Activated CD4-positive, alpha-beta T cell treated with anti-CD3 and anti-CD28 coated beads, Interleukin-2, amount 50 U/mL, for 48 hours (primary cell): ENCODE results near the gene HMGB1.
A peak's percentile ranks its signal among the peaks of the same experiment; 100 is the strongest.

Experiments used
- DNase-seq, 2 experiments: peaks; one replicate each; pipeline ENCODE4 v3.0.0-alpha.2; 2020

Gene HMGB1

DNA sequence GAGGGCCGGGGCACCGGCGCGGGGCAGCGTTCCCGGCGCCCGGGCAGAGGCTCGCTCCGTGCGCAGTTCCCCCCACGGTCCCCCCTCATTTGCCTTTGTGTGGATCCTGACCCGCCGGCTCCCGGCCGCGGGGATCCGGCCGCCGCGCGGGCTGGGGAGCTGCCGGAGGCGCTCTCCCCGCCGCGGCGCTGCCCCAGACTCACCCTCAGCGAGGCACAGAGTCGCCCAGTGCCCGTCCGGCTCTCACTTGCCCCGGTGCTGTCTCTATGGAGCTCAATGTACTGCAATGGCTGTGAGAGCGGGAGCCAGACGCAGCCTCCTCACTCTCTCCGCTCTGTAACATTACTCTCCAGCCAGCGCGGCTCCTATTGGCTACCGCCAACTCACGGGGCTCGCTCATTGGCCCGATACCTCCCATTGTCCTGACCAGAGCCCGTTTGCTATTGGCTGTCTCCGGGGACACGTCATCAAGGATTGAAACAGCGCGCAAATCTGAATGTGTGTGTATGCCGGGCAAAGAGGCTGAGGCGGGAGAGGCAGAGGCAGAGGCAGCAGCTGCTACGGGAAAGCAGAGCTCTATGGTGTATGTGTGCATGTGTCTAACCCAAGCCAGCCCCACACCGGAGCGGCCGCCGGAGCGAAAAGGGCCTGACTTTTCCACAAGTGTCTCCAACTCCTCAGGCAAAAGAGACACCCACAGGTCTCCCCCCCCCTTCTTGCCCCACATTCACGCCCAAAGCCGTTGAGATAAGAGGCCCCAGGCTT, at the start of gene HMGB1:
HMGB1 (minus strand) TSS at position 344 of the 765 bp plus-strand sequence. CDS start 2,256 bp downstream, outside the sequence.
- DNase-seq: peak; percentile 94 to 97

DNA sequence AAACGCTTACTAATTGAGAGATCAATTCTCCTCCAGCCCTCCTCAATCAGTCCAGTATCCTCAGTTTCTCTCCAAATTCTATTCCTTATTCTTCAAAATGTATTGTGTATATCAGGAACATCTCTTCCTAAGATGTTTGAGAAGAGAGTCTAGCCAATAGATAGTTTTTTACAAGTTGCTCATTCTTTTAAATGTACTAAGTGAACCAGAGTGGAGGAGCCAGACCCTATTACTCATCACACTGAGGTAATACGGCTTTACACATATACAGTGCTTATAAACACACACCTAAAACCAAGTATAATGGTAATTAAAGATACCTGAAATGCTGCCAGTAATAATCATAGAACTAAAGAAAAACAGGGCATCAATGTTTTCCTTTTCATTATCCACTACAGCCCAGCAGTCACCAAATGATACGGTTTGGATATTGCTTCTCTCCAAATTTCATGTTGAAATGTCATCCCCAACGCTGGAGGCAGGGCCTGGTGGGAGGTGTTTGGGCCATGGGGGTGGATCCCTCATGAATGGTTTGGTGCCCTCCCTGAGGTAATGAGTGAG, 45.2 kb upstream of the HMGB1 start:
- no peak for DNase-seq

DNA sequence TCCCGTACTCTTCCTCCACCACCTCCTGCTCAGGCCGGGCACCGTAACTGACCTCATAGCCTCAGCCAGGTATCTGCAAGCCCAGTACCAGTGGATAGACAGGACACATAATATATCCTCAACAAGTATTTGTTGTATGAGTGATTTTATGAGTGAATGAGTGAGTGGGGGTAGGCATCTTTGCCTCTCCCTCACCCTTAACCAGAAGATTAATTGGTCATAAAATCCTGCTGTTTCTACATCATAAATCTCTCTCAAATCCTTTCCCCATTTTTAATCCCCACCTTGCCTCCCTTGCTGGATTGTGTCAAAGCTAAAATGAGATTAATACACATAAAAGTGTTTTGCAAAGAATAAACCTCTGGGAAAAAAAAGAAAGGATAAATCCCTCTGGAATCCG, 44.4 kb upstream of the HMGB1 start:
- no peak for DNase-seq

DNA sequence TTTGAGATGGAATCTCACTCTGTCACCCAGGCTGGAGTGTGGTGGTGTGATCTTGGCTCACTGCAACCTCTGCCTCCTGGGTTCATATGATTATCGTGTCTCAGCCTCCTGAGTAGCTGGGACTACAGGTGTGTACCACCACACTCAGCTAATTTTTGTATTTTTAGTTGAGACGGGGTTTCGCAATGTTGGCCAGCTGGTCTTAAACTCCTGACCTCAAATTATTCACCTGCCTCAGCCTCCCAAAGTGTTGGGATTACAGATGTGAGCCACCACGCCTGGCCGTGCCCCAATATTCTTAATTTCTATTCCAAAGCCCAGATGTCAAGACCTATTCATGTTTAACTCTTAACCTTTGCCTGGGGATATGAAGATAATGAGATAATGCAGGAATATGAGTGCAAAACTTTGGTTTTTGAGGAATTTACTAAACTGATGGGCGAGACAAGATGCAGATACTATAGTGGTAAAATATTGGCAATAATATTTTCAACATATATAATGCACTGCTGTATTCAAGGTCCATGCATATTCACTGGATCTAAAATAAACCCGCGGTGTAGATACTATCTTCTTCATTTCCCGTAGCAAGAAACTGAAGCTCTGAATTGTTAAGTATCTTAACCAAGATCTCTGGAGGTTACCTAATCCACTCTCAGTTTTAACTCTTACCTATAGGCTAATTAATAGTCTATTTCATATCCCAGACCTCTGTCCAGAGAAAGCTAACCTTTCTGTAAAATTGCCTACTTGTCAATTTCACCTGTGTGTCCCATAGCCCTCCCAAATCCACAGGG, 43.7 kb upstream of the HMGB1 start:
- no peak for DNase-seq

DNA sequence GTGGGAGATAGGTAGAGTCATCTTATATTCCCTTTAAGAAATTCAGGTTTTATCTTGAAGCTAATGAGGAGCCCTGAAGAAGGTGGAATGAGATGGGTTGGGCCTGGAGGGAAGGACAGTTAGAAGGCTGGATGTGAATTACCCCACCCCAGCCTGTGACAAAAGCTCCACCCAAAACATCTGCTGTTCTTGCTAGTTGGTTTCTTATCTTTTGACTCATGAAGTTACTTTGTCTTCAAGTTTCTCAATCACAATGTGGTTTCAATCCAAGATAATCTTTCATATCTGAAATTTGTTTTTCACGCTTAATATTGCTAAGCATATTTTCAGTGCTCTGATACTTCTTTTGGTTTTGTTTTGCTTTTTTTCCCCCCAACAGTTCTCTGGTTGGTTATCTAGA, 38.3 kb upstream of the HMGB1 start:
- peak; percentile 7 to 8 for DNase-seq

DNA sequence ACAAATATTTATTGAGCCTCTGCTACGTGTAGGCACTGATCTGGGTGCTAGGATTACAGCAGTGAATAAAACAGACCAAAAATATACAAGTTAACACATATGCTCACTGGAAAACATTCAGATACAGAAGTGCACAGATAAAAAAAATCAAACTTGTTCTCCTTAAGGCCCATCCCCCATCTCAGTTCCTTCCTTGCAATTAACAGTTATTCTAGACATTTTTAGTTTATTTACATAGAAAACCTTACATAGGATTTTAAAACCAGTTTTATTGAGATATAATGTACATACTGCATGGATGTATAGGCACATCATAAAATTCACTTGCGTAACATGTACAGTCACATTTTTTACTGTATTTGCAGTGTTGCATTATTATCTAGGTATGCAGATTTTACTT, 36.5 kb upstream of the HMGB1 start:
- DNase-seq: no peak

DNA sequence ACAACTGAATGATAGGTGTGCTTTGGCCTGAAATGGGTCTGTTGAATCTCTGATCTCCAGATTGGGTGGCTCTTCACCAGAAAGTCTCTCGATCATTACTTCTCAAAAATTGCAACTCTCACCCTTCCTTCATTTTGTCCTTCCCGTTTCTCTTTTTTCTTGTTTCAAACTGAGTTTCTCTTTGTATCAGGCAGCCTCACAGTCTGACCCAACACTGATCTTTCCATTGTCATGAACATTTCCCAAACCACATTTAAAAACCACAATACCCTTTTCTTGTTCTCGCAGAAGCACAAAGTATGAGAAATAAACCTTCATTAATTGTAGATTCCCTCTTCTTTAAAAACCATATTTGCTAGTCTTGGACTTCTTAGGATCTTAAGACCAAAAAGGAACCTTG, 33.6 kb upstream of the HMGB1 start:
- no peak for DNase-seq

DNA sequence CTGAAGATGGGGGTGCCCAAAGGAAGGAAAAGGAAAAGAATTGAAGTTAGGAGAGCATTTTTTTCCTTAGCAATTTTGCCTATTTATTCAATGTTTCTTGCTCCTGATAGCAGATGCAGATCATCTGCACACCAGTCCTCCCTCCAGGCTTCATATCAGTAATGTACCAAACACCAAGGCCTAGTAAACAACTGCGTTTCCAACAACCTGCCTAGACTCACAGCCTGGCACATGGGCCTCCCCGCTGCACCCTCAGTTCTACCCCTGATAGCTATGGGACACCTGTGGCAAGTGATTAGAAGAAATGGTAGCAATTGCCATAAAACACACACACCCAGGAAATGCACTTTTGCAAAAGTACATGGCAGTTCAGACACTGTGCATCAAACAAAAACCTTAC, 30.4 kb upstream of the HMGB1 start:
- no peak for DNase-seq

DNA sequence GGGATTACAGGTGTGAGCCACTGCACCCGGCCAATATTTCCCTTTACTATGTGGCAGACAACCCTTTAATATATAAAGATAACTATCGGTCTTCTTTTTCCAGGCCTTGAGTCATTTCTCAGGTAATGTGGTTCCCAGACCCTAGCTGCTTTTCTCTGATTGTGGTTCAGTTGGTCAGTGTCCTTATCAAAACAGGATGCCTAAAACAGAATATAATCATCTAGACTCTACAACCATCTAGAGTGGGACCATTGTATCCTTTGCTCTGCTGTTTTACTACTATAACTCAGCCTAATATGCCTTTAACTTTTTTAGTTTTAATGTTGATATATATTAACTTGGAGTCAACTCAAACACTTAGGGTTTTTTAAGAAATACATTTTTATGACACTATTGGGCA, 30.0 kb upstream of the HMGB1 start:
- DNase-seq: no peak

DNA sequence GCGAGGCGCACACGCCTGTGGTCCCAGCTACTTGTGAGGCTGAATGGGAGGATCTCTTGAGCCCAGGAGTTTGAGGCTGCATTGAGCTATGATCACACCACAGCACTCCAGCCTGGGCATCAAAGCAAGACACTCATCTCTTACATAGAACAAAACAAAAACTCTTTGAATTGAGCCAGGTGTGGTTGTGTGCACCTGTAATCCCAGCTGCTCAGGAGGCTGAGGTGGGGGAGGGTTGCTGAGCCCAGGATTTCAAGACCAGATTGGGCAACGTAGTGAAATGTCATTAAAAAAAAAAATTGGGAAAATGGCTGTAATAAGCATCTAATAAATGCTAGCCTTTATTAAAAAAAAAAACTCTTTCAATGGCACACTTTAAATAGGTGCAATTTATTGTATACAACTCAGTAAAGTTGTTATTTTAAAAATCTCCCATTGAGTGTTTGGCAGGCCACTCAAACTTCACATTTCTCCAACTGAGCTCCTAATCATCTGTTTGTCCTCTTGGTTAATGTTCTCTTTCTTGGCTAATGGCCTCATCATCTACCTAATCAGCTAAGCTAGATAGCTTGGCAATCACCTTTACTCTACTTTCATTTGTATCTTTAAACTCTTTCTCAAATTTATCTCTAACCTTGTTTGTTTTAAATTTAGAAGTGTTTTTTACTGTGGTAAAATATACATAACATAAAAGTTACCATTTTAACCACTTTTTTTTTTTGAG, 28.1 kb upstream of the HMGB1 start:
- DNase-seq: no peak

DNA sequence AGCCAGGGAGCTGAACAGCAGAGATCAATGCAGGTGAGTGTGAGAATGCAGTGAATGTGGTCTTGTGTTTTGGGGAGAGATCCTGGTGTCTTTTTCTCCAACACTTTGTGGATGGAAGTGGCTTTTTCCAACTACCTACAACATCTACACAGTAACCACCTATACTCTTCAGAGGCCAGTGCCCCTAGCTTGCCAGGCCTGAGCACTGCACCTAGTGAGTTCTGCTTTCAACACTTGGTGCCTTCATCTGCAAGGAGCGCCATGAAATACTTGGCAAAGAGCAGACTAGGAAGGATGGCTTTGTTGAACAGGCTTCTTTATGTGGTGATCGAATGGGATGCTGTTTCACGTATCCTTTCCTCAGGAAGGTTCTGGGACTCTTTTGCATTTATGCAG, 21.3 kb upstream of the HMGB1 start:
- no peak for DNase-seq

DNA sequence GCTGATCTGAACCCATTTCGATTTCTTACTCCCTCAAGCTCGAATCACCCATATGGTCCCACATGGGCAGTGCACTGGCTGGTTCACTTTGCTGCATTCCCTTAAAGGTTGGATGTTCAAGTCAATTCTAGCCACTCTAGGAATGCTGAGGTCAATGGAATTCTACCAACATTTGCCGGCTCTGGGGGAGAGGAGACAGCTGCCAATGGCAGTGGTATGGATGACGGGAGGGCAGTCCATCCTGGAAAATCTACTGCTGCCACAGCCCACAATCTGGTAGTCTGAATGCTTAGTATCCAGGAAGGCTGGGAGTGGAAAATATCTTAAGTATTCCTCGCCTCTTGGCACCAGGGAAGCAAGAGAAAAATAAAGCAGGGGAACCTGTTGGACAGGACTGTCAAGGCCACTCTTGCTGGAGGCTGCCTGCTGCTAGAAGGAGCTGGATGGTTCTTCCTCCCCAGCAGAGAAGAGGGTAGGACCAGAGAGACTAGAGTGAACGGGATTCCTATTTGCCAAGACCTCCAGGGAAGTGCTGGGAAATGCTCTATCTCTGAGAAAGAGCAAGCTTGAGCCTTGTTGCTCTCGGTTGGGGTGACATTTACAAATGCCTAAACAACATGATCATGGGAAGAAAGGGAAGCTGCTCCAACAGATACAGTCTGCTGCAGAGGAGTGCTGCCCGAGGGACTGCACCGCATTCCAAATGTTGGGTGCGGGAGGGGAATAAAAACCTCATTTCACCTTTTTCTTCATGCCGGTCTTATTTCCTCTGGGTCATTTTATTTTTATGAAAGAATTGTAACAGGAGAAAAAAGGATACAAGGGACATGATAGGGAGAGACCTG, 20.7 kb upstream of the HMGB1 start:
- no peak for DNase-seq

DNA sequence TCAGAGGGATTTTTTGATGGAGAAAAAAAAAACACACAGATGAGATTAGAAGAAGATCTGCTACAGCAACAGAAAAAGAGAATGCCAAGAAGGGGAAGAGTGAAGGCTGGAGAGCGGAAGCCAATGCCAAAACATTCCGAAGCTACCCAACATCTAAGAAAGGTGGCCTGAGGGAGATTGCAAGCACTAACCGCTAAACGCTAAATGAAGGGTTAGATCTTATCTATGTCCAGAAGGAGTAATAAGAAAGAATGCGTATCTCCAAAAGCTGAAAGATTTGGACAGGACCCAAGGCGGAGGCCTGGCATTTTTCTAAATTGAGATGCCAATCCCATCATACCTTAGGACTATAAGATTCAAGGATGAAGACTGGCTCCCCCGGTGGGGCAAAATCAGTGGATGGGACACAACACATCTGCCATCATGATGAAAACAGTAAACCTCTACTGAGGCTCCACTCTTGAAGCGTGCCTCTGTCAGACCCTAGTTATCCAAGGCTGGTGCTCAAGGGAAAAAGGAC, 15.6 kb upstream of the HMGB1 start:
- DNase-seq: no peak

DNA sequence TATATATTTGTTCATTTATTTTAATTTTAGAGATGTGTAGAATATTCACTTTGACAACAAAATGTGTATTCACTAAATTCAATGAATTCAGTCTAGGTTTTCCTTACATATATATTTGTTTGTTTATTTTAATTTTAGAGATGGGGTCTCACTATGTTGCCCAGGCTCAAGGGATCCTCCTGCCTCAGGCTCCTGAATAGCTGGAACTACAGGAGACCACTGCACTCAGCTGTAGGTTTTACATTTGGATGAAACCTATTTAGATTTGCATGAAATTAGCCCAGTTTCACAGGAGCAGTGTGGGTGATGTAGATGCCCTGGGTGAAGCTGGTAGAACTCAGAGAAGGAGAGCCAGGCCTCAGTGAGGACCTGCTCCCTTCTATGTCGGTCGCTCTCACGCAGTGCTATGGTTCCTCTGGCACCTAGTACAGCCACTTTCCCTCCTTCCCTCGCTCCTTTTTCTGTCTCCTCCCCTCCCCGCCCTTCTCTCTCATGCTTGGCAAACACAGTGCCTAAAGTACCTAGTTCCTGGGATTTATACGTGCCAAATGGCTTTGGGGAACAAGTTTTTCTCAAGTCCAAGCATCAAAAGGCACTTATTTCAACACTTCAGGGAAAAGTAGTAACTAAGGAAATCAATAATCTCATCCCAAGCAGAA, 14.7 kb upstream of the HMGB1 start:
- DNase-seq: no peak

DNA sequence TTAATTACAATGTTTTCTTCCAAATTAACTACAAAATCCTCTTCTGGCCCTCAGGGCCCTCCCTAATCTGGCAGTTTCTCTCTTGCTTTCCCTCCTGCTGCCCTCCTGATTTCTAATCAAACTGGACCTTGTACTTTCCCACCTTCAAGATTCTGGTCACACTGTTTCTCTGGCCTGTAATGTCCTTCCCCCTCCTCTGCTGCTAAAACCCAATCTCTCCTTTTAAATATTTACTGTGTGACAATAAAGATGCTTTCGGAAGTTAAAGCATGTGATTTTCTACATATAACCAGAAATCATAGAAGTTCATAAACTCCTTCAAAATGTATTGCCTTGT, 14.1 kb upstream of the HMGB1 start:
- DNase-seq: no peak

DNA sequence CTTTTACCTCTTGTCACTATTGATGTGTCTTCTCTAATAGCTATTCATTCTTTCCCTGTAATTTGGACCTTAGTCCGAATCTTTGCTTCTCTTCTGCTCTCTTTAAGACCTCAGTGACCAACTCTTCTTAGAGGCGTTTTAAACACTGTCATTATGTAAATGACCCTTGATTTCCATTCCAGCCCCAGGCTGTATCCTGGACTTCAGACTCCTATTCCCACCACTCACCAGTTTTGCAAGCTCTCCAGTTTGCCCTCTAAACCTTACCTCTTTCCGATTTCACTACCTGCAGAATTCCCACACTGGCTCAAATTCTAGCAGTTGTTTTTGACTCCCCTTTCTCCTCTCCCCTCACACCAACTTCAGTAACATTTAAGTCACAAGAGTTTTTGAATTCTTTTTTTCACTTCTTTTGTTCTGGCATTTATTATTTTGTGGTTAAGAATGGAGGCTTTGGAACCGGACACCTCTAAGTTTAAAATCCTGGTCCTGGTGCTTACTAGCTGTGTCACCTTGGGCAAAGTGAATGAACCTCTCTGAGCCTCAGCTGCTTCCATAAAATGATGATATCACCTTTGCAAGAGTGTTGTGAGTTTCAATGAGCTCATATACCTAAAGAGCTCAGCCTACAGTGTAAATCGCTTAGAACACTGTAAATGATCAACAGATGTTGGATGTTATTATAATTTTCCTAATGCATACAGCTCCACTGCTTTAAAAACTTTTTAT, 13.6 kb upstream of the HMGB1 start:
- no peak for DNase-seq

DNA sequence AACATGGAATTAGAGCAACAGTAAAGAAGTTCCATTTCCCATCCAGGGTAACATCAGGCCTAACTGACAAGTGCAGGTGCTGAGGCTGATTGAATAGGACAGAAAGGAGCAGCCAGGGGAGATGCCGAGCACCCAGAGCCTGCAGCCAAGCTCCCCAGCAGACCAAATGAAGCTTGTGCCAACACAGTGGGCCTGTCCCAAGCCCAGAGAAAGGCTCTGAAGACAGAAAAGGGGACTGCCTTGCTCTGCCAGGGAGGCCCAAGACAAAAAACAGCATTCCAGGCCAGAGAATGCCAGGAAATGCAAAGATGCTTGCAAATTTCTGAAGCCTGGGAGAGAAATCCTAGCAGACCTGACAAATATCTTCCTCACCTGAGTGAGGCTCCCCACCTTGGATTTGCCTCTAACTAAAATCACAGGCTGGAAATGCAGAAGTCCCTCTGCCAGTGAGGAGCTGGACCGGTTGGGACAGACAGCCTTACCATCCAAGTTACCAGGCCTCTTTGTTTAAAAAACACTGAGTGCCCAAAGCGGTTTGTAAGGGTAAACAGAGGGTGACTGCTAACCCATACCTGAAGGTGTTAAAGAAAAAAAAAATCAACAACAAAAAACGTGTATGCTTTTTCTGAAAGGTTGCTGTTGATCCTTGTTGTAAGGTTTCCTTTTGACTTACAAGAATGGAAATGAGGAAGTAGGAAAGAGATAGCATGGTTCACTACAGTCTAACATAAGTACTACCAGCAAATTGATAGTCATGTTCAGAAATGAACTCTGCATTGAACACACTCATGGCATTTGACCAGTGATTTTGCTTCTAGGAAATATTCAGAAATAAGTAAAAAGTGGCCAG, 11.8 kb upstream of the HMGB1 start:
- no peak for DNase-seq

DNA sequence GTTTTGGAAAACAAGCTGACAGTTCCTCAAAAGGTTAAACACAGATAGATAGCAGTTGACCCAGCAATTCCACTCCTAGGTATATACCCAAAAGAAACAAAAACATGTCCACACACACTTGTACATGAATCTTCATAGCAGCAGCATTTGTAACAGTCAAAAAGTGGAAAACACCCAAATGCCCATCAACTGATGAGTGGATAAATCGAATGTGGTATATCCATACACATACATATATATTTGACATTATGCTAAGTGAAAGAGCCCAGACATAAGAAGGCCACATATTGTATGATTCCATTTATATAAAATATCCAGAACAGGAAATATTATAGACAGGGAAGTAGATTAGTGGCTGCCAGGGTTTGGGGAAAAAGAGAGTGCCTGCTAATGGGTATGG, 7.9 kb upstream of the HMGB1 start:
- no peak for DNase-seq

DNA sequence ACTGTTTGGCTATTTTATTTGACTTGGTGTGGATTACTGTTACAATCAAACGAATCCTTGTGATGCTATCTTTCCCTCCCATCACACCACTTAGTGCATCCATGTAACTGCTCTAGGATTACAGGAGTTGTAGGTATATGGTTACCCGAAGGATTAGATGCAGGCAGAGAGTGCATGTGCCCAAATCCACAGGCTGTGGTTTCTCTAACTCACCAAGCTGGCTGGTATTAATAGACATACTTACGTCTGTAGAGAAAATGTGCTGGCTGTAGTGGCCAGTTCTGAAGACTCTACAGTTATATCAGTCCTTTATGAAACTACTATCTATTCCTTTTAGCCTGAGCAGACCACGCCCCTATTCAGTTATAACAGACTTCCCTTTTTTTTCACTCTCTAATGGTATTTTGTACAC, 1.1 kb upstream of the HMGB1 start:
- no peak for DNase-seq

DNA sequence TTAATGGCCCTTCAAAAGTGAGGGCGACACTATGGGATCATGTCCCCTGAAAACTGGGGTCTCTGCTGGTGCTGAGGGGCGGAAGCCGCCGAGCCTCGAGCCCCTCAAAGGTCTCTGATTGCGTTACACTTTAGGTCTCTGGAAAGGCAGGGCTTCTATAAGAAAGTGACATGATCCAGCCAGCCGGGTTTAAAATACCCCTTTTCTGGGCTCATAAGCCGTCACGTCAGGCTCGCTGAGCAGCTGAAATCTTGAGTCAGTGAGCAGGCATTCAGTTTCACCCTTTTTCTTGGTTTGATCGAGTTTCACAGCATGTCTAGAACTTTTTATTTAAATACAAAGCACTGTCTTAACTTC, 600 bp upstream of the HMGB1 start:
- DNase-seq: peak in 1 of 2 experiments; percentile 42

DNA sequence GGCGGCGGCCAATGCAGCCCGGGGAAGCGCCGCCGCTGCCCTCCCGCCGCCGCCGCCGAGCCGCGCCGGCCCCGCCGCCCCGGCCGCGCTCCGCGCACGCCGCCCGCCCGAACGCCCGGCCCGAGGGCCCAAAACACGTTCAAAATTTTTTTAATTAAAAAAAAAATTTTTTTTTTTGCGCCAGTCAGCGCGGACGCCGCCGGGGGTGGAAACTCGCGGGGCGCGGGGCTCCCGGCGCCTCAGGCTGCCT, 468 bp downstream of the HMGB1 start:
- no peak for DNase-seq
